ENCODE data around the gene RBM24.
"Not testable (repeated sequence)": the region's sequence is repeated elsewhere in the genome, so short reads cannot be mapped to it uniquely, and the experiment has no call there.

The RBM24 gene

DNA sequence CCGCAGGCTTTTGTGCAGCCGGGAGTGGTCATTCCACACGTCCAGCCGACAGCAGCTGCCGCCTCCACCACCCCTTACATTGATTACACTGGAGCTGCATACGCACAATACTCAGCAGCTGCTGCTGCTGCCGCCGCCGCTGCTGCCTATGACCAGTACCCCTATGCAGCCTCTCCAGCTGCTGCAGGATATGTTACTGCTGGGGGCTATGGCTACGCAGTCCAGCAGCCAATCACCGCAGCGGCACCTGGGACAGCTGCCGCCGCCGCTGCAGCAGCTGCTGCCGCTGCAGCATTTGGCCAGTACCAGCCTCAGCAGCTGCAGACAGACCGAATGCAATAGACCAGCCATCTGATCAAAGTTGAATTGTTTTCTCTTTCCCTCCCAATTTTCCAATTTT is 10.6 kb downstream of the RBM24 start:
- DNase-seq (ENCODE audit: low spot score) = no peak

DNA sequence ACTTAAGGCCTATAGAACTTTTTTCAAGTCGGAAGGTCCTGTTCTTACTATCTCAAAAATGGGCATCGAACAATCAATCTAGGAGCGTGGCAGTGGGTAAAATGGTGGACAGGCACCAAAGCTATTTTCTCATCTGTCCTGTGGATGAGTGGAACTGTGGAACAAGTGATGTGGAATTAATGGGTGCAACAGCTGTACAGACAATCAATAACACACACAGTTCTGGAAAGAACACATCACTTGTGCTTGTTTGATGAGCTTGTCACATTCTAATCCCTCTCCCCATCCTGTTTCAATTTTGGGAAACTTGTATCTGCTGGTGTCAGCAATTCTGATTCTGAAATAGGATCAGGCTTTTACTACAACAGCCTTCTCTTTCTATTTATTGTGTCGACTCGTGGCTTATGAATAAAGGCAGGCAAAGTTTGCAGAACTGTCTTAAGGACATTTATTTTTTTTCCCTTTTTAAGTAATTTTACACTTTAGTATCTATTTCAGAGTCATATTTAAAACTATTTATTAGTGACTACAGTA is 11.5 kb downstream of the RBM24 start:
- DNase-seq (ENCODE audit: low spot score) = no peak

DNA sequence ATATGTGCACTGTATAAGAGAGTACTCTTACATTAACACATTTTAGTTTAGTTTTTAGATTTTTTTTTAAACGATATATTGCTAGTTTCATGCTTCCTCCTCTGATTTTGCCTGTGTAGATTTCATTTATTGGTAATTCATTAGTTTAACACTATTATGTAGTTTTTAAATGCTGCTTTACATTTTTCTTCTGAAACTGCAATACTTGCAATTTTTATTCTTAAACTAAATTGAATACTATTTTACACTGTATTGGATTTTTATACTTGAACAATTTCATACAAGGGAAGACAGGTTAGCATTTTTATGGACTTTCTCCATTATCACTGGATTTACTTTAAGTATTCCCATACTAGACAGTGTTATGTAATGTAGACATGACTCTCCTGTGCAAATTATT is 12.2 kb downstream of the RBM24 start:
- no peak for DNase-seq (ENCODE audit: low spot score)

DNA sequence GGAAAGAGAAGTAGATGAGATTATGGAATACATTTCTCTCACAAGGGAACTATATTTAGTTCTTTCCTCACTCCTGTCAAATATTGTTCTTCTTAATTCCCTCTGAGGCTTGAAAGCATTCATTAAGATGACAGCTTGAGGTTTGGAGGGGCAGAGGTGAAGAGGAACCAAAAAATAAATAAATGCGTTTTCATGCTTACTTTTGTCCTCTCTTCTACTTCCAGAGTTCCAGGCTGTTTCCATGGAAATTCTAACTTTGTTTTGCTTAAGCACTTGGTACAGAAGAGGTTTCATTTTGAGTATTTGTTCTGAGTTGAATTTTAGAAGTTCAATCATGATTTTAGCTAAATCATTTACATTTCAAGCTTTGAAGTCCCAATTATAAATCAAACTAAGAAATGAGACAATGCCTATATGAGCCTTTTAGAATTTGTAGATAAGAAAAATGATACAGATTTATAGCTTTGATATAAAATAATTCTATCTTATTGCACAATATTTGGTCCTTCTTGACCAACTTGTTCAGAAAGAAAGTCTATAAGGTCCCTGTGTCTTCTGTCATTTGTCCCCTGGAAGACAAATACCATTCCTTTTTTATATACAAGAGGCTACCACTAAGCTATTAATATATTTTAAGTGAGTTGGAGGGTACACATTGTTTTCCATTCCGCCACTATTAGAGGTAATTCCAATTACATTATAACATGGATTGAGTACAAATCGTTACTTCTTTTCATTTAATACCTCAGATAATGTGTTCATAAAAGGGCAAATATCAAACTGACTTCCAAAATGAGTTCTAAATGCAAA is 16.3 kb downstream of the RBM24 start:
- no peak for DNase-seq (ENCODE audit: low spot score)

DNA sequence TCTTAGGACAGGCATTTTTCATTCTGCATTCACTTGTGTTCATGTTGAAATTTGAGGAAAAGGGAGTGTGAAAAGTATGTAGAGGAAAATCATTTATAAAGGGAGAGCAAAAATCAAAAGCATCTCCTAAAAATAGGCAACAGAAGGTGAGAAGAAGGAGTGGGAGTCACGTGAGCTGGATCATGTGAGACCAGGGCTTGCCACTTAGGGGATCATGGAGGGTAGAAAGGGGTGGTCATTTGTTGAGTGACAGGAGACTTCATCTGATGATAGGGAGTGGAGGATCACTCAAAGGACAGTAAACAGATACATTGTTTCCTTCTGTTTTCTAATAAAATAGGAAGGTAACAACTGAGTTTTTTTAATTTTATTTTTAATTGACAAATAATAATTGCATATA is 17.1 kb downstream of the RBM24 start:
- DNase-seq (ENCODE audit: low spot score) = no peak

DNA sequence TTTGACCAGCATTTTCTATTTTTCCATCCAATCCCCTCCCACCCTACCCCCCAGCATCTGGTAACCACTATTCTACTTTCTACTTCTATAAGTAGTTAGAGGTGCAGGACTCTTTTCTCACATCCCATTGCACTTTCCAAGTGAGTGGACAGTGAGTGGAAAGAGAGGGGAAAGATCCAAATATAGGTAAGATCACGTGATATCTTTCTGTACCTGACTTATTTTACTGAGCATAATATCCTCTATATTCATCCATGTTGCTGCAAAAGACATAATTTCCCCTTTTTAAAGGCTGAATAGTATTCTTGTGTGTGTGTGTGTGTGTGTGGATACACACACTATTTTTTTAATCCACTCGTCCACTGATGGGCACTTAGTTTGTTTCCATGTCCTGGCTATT is 18.1 kb downstream of the RBM24 start:
- no peak for DNase-seq (ENCODE audit: low spot score)

DNA sequence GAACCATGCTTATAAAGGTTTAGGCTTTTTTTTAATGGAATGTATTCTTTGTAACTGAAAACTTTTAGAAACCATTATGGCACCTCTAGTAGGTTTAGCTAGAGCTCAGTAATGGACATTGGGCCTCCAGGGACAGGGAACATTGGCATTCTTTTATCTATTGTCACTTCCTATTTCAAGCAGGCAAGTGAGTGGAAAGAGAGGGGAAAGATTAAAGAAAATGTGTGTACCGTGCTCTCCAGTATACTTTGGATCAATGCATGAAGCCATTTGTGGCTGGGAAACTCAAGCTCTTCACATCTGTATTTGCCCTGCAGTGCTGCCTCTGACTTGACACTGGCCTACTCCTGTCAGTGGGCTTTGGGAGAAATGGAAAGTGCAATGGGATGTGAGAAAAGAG is 18.6 kb downstream of the RBM24 start:
- no peak for DNase-seq (ENCODE audit: low spot score)

DNA sequence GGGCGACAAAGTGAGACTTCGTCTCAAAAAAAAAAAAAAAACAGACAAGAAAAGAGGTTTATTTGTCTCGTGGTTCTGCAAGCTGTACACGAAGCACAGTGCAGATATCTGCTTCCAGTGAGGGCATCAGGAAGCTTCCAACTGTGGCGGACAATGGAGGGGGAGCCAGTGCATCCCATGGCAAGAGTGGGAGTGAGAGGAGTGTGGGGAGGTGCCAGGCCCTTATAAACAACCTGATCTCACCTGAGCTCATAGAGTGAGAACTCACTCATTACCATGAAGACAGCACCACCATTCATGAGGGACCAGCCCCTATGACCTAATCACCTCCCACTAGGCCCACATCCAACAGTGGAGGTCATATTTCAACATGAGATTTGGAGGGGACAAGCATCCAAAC is 19.5 kb downstream of the RBM24 start:
- DNase-seq (ENCODE audit: low spot score) = no peak

DNA sequence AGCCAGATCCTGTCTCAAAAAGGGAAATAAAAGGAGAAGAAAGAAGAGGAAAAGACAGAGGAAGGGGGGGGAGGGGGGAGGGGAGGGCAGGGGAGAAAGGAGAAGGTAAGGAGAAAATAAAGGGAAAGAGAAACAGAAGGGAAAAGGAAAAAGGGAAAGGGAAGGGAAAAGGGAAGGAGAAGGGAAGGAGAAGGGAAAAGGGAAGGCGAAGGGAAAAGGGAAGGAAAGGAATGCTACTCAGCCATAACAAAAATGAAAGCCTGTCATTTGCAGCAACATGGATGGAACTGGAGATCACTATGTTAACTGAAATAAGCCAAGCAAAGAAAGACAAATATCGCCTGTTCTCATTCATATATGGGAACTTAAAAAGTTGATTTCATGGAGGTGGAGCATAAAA is 22.3 kb downstream of the RBM24 start:
- no peak for DNase-seq (ENCODE audit: low spot score)

DNA sequence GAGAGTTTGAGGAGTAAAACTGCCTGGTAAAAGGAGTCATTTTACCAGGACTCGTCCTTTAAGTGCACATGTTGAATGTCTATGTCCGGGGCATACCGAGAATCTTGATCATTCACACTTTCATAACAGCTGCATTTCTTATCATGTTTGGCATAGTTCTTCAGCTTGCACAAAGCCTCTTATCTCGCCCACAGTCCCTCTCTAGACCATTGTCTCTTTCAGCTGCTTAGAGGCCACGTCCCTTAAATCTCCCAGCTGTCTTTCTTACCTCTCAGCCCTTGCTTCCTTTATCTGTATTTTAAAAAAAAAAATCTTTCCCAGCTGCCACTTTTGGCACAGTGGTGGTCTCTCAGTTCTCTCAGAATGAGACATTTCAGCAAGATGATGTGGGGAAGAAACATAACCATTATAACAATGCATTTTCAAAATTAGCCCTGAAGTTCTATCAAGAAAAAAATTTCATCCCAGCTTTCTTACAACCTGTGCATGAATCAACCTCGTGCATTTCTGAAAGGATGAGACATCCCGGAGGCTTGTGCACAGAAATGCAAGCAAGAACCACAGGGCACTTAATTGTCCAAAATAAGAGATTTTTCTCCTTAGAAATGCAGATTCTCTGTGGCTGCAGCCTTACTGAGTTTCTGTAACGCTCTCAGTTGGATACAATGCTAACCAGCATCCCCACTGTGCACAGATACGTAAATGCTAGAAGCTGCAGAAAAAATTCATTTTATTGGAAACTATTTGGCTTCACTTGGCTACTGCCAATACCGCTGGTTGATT is 24.2 kb downstream of the RBM24 start:
- no peak for DNase-seq (ENCODE audit: low spot score)

DNA sequence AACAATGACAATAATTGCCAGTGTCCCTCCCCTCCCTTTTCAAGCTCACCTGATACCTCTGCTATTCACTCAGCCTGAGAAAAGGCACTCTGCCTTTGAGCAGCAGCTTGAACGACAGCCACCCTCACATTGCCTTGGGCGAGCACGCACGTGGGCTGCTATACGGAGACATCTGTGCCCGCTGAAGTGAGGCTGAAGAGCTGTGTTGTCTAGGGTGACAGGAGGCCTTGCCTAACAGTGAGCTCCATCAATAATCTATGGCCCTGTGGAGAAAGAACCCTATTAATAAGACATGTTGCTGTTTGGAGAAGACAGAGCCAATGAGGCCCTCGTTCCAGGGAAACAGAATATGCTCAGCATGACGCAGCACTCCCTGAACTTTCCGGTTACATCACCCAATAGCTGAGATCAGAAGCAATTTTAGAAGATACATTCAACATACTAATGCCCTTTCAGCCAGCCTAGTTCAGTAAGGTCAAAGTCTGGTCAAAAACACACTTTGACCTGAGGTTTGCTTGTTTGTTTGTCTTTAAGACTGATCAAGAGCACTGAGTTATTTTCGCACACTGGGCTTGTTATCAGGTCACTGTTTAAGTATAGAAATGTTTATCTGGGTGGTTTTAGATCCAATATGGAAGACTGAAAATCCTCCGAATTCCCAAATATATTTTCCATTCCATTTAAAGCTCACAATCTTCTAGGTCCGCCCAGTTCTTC is 30.6 kb downstream of the RBM24 start:
- DNase-seq (ENCODE audit: low spot score) = no peak

DNA sequence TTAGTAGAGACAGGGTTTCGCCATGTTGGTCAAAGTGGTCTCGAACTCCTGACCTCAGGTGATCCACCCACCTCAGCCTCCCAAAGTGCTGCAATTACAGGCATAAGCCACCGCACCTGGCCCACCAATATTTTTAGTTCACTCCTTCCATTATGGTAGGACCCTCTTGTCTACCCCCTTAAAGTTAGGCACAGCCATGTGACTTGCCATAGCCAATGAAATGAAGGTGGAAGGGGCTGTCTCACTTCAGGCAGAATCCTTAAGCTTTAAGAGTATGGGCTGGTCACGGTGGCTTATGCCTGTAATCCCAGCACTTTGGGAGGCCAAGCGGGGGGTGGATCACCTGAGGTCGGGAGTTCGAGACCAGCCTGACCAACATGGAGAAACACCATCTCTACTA is 32.1 kb downstream of the RBM24 start:
- not testable (repeated sequence) for DNase-seq (ENCODE audit: low spot score)

DNA sequence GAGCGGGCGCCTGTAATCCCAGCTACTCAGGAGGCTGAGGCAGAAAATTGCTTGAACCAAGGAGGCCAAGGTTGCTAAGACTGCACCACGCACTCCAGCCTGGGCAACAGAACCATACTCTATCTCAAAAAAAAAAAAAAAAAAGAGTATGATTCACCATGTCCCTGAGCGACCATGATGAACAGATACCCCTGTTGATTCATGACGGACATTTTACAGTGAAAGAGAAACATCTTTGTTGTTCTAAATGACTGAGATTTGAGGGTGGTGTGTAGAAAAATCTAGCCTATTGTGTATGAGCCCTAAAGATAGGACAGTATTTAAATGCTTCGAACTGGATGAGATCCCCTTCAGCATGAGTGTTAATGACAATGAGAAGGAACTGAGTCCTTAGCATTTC is 32.8 kb downstream of the RBM24 start:
- DNase-seq (ENCODE audit: low spot score) = no peak

DNA sequence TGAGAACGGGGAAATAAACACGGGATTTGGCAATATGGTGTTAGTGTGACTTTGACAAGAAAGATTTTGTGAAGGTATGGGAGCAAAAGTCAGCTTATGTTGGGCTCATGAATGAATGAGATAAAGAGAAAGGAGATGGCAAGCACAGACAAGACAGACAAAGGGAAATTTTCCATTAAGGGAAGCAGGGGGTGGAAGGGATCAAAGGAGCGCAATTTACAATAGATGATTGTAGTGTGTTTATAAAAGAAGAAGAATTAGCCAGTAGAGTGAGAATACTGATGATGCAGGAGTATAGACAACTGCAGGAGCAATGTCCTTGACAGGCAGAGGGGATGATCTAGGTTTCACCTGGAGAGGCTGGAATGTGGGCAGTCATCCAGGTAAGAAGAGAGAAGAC is 34.1 kb downstream of the RBM24 start:
- no peak for DNase-seq (ENCODE audit: low spot score)

DNA sequence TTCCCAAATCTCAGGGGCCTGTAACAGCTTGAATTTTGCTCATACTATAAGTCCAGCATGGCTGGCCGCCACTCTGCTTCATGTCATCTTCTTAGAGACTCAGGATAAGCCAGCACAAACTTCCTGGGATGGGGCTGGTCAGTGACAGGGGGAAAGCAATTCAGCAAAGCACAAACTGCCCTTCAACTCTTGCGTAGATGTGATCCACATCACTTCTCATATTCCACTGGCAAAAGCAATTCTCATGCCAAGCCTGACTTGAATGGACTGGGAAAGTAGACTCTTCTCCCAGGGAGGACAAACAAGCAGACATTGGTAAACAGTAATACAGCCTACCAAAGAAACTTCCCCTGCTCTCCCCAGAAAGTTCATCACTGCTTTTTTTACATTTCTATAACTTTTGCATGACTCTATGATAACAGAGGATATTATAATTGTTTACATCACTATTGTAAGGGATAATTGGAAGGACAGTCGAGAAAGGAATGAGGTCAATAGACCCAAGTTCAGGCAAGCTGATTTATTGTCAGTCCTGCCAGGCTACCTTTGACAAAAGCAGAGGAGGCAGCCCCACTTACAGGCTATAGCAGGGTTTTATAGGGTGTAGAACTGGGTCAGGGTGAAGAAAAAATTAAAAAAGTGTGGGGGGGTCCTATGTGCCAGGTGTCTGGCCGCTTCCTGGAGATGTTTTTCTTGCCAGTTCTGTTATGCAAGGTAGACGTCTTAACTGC is 37.4 kb downstream of the RBM24 start:
- no peak for DNase-seq (ENCODE audit: low spot score)

DNA sequence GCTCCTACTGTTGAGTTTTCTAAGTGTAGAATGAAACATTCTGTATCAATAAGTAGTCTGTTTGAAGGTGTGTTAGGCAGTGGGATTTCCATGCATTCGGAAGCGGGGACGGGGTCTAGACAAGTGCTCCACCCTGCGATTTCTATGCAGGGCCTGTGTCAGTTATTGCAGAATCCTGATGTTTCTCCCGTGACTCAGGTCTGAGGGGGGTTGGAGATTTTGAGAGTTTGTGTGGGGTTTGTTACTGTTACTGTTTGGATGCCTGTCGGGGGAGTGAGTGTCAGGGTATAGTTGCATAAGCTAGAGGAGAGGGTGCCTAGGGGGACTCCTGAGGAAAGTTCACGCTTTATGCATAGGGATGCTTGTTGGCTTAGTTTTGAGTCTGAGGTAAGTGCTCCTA is 39.1 kb downstream of the RBM24 start:
- not testable (repeated sequence) for DNase-seq (ENCODE audit: low spot score)

DNA sequence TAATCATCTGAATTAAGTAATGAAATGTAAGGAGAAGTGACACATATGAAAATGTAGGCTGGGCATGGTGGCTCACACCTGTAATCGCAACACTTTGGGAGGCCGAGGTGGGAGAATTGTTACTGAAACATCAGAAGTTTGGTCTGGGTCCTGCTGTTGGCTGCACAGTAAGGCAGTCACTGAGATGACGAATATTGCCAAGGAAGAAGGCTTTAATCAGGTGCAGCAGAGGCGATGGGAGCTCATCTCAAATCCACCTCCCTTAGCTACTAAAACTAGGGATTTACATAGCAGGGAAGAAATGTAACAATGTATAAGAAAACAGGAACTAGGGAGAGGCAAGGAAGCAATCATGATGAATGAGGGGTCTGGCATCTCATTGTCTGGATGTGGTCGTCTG is 50.1 kb downstream of the RBM24 start:
- DNase-seq (ENCODE audit: low spot score) = no peak

DNA sequence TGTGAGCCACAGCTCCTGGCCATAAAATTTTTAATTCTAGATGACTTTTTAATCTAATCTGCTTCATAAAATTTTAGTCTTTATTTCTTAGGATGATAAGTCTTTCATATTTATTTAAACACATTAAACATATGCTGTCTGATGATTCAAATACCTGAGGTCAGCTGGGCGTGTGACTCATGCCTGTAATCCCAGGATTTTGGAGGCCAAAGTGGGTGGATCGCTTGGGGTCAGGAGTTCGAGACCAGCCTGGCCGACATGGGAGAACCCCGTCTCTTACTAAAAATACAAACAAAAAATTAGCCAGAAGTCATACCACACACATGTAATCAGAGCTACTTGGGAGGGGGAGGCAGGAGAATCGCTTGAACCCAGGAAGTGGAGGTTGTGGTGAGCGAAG is 53.1 kb downstream of the RBM24 start:
- no peak for DNase-seq (ENCODE audit: low spot score)

DNA sequence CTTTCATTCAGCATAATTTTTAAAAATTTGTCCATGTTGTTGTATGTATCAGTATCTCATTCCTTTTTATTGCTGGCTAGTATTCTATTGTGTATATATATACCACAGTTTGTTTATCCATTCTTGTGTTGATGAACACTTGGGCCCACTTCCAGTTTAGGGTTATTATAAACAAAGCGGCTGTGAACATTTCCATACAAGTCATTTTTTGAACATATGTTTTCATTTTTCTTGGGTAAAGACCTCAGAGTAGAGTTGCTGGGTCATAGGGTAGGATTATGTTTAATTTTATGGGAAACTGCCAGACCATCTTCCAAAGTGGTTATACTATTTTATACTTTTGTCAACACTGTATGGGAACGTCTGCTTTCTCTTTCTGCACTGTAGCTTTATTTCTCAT is 55.3 kb downstream of the RBM24 start:
- DNase-seq (ENCODE audit: low spot score) = no peak

DNA sequence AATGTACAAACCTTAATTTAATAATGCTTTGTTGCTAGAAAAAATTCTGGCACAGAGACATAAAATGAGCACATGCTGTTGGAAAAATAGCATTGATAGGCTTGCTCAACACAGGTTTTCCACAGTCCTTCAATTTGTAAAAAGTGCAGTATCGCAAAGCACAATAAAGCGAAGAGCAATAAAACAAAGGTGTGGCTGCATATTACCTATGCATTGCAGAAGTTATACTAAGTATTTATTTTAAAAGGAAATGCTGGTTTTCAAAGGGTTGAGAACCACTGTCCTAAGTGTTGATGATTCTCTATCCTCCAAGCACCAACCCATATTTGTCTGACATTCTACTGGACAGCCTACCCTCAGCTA is 58.1 kb downstream of the RBM24 start:
- peak; percentile 28 for DNase-seq (ENCODE audit: low spot score)

DNA sequence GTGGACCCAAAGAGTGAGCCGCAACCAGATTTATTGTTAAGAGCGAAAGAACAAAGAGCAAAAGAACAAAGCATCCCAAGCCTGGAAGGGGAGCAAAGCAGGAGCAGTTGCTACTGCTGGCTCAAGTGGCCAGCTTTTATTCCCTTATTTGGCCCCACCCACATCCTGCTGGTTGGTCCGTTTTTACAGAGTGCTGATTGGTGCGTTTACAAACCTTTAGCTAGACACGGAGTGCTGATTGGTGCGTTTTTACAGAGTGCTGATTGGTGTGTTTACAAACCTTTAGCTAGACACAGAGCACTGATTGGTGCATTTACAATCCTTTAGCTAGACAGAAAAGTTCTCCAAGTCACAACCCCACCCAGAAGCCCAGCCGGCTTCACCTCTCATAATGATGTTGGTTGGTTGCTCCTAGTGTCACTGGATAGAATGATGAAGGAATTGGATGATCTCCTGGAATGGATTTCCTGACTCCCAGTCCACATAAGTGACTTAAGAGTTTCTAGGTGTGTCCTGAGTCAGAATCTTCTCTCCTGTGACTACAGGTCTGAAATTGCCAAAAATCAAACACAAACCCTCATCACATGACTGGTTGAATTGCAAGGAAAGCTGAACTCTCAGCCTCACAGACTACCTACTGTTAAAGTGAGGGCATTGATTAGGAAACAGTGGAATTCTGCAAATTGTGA is 60.1 kb downstream of the RBM24 start:
- no peak for DNase-seq (ENCODE audit: low spot score)

DNA sequence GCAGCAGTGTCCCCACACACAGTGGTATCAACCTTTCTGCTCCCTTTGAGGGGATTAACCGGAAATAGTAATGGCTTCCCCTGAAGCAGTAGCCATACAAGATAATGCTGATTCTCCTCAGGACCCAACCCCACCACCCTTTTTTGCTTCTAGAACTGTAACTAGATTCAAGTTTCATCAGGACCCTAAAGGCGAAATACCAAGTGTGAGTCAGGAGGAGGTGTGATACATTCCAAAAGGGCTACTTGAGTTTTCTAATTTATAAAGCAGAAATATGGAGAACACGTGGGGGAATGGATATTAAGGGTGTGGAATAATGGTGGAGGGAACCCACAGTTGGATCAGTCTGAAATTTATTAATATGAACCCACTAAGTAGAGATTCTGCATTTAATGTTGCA is 60.7 kb downstream of the RBM24 start:
- DNase-seq (ENCODE audit: low spot score) = no peak
